K562 (cell line): ENCODE measurements around the gene CXCR2.

Source experiments
- CEBPB ChIP-seq: fragments of 450-650 bp; IDR thresholded peaks from 2 replicates; pipeline ENCODE4 v1.6.1; 2016; ENCODE audit warnings: missing genetic modification characterization, missing compliant biosample characterization
- CTCF ChIP-seq, 3 experiments: IDR thresholded peaks in 2 of 3; conservative IDR thresholded peaks in 1 of 3; 2 replicates each; pipeline ENCODE4 v1.5.1; 2011 to 2012; ENCODE audit warnings: low read length in 3 of 3, mild to moderate bottlenecking in 3 of 3, control low read depth in 2 of 3, improper control_type of control experiment in 1 of 3, inconsistent platforms in 1 of 3, low read depth in 1 of 3, mixed read lengths in 1 of 3, moderate library complexity in 1 of 3; ENCODE audit not compliant: insufficient read depth in 2 of 3
- GTF2B ChIP-seq: IDR thresholded peaks from 2 replicates; pipeline ENCODE4 v1.6.1; 2011; ENCODE audit not compliant: insufficient read length; ENCODE audit errors: extremely low read depth
- NONO ChIP-seq, 2 experiments: fragments of 200-400 bp in 1 of 2; fragments of 450-650 bp in 1 of 2; formaldehyde crosslinking in 1 of 2; IDR thresholded peaks; 2 replicates each; pipeline ENCODE4 v1.6.1; 2017; ENCODE audit warnings: low read depth in 2 of 2, mild to moderate bottlenecking in 2 of 2, moderate library complexity in 2 of 2, low read length in 1 of 2
- POLR2A ChIP-seq: fragments of 450-650 bp; conservative IDR thresholded peaks from 2 replicates; pipeline ENCODE4 v1.6.1; 2016
- PTBP1 ChIP-seq: fragments of 200-400 bp; formaldehyde crosslinking; IDR thresholded peaks from 2 replicates; pipeline ENCODE4 v1.6.1; 2017; ENCODE audit warnings: low read depth, low read length
- YY1 ChIP-seq, 3 experiments: IDR thresholded peaks; 2 replicates each; pipeline ENCODE4 v1.6.1; 2011; ENCODE audit warnings: low read length in 2 of 3, mild to moderate bottlenecking in 2 of 3, moderate library complexity in 2 of 3, borderline replicate concordance in 1 of 3, control low read depth in 1 of 3, low read depth in 1 of 3; ENCODE audit not compliant: insufficient read depth in 3 of 3, insufficient replicate concordance in 2 of 3, control insufficient read depth in 1 of 3, insufficient read length in 1 of 3; ENCODE audit errors: extremely low read depth in 1 of 3
- ZNF133 ChIP-seq: fragments of 250-450 bp; sonication (Bioruptor Pico); IDR thresholded peaks from 2 replicates; pipeline ENCODE4 v1.4.0; 2020; ENCODE audit warnings: mild to moderate bottlenecking
- ZNF644 ChIP-seq: fragments of 200-800 bp; sonication (Bioruptor generic); IDR thresholded peaks from 2 replicates; pipeline ENCODE4 v1.6.1; 2016; ENCODE audit warnings: low read depth, missing genetic modification characterization, missing compliant biosample characterization

GRCh38 chr2:218077464-218078216 lies 48.2 kb upstream of the CXCR2 start:
- TF ChIP-seq CTCF (IDR thresholded peaks at IDR 0.05 in 2 of 3, conservative IDR thresholded peaks at IDR 0.05 in 1 of 3; ENCODE audit: insufficient read depth in 2 of 3, low read depth in 1 of 3, low read length in 3 of 3) (no peak), ZNF644 (tag) (no peak), NONO (IDR thresholded peaks at IDR 0.05; ENCODE audit: low read depth in 2 of 2, low read length in 1 of 2) (no peak), YY1 (IDR thresholded peaks at IDR 0.05; ENCODE audit: borderline replicate concordance in 1 of 3, control insufficient read depth in 1 of 3, extremely low read depth in 1 of 3, insufficient read depth in 3 of 3, insufficient read length in 1 of 3, insufficient replicate concordance in 2 of 3, low read depth in 1 of 3, low read length in 2 of 3) (no peak), PTBP1 (no peak), POLR2A (no peak), GTF2B (no peak), CEBPB (no peak), ZNF133 (CRISPR knock-in tag) (no peak)
